Erythroblast (primary cell): ENCODE measurements around the gene DENND5B.

Source experiments
- GATA1 ChIP-seq: IDR thresholded peaks from 2 replicates; pipeline ENCODE4 v1.6.1; 2011; ENCODE audit warnings: low read depth, mild to moderate bottlenecking, control low read depth, low read length, moderate library complexity
- POLR2A ChIP-seq: IDR thresholded peaks from 2 replicates; pipeline ENCODE4 v1.6.1; 2011; ENCODE audit warnings: mild to moderate bottlenecking, low read length

DNA sequence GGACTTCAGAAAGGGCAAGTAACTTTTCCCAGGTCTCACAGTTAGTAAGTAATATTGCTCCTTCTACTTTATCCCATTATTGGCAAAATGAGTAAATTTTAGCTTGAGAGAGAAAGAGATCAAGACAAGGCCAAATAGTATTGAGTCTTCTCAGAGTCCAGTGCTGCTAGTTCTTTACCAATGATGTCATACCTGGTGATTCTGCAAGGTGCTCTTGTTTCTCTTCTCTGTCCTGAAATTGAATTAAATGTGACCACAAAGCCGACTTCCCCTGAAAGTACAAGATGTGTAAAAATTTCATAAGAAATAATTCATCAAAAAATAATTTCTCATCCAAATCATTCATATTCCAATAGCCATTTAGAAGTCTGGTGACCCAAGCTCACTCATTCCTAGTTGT, 167.5 kb downstream of the DENND5B start:
- TF ChIP-seq POLR2A (no peak), GATA1 (no peak)
